Left ventricle myocardium inferior (tissue), 1 donor: ENCODE measurements around the gene MYDGF. TPM values are rescaled to one million over a fixed set of nuclear protein-coding genes. Genes with fewer than 3 reads are reported as not detected.

Experiments
- DNase-seq: peaks from one replicate; pipeline ENCODE4 v3.0.0-alpha.2; 2020
- H3K27ac ChIP-seq: fragments of 200-600 bp; replicated peaks from 2 replicates; pipeline ENCODE4 v1.8.0; 2021
- H3K27me3 ChIP-seq: fragments of 200-600 bp; 2 replicates; pipeline ENCODE4 v1.8.0; 2021; ENCODE audit warnings: low read depth
- H3K36me3 ChIP-seq: fragments of 200-600 bp; 2 replicates; pipeline ENCODE4 v1.8.0; 2021
- H3K4me1 ChIP-seq: fragments of 200-600 bp; 2 replicates; pipeline ENCODE4 v1.8.0; 2021
- H3K4me3 ChIP-seq: fragments of 200-600 bp; 2 replicates; pipeline ENCODE4 v1.8.0; 2021; ENCODE audit warnings: mild to moderate bottlenecking, moderate library complexity
- H3K9me3 ChIP-seq: fragments of 200-600 bp; replicated peaks from 2 replicates; pipeline ENCODE4 v1.8.0; 2021
- CTCF ChIP-seq: fragments of 200-600 bp; IDR thresholded peaks from 2 replicates; pipeline ENCODE4 v1.8.0; 2021; ENCODE audit warnings: antibody characterized with exemption, mild to moderate bottlenecking, borderline replicate concordance
- intact Hi-C: fragments of 100-400 bp; cut with micrococcal nuclease; formaldehyde crosslinking; loops from one replicate; pipeline ENCODE4 v1.11.0; 2022
- total RNA-seq: library from RNA; stranded (reverse); fragmentation: NEBNext Ultra II Directional; extraction: Animal tissue kit (Norgen Biotek cat#: 25700); gene quantifications from one replicate; pipeline ENCODE4 v1.2.1, GENCODE V29; 2021
- donor health status: DM: no; HTN: yes; CAD: no; lungs with severe emphysema.

The MYDGF gene
- total RNA-seq, 1 donor from 2014 or later, result 26.3 TPM

DNA sequence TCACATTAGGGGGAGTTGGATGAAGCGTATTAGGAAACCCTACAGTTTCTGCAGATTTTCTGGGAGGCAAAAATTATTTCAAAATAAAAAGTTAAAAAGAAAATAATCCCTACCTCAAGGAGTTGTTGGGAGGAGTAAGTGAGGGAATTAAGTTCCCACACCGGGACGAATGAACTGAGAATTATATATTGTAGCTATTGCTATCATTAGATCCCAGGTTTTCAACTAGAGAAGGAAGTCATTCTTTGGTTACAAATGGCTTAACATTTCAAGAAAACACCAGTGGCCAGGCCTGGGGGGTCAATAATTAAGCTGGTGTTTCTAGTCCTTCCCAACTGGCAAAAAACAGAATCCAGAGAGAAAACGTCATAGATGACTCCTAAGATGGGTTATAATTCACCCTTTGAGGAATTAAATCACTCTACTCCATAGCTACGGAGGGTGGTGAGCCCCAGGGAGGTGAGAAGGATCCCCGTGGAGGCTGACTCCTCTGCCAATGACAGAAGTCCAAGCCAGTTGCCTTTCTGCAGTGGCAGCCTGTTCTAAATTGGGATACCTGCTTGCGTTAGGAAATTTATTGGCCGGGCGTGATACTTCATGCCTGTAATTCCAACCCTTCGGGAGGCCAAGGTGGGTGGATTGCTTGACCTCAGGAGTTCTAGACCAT, 1.2 kb upstream of the MYDGF start:
- intact Hi-C loops, result no loop called here
- TF ChIP-seq CTCF, result no peak
- H3K36me3 ChIP-seq, result peaks cover 39% of the 10 kb centered on the region
- no peaks in the 10 kb centered on the region for H3K9me3 ChIP-seq
- peaks cover 34% of the 10 kb centered on the region for H3K4me1 ChIP-seq
- H3K4me3 ChIP-seq, result no peak overlapping the region
- DNase-seq, result no peak
- peak overlapping the region; percentile 86 for H3K27ac ChIP-seq
- no peaks in the 10 kb centered on the region for H3K27me3 ChIP-seq

- intact Hi-C loops, result no loop called here
- peaks cover 25% of the 10 kb centered on the region for H3K4me1 ChIP-seq
These were observed 5.5 kb downstream of the MYDGF start for GRCh38 chr19:4664642-4665041.

GRCh38 chr19:4662812-4663211, 7.3 kb downstream of the MYDGF start:
- Histone ChIP-seq H3K27me3 (no peaks in the 10 kb centered on the region), H3K4me1 (peaks cover 10% of the 10 kb centered on the region), H3K4me3 (no peak overlapping the region), H3K27ac (no peak overlapping the region), H3K9me3 (peaks cover 12% of the 10 kb centered on the region), H3K36me3 (peaks cover 85% of the 10 kb centered on the region)
- DNase-seq, result no peak
- no peak for TF ChIP-seq CTCF
- intact Hi-C loops, result no loop called here

More at GRCh38 chr19:4664642-4665041, 5.5 kb downstream of the MYDGF start:
- no peaks in the 10 kb centered on the region for H3K9me3 ChIP-seq
- peaks cover 80% of the 10 kb centered on the region for H3K36me3 ChIP-seq
- no peaks in the 10 kb centered on the region for H3K27me3 ChIP-seq
- no peak for DNase-seq
- no peak overlapping the region for H3K27ac ChIP-seq
- H3K4me3 ChIP-seq, result no peak overlapping the region
- TF ChIP-seq CTCF, result no peak

GRCh38 chr19:4662020-4662695, 8.0 kb downstream of the MYDGF start:
- no peaks in the 10 kb centered on the region for H3K27me3 ChIP-seq
- intact Hi-C loops, result no loop called here
- H3K27ac ChIP-seq, result no peak overlapping the region
- H3K36me3 ChIP-seq, result peaks cover 85% of the 10 kb centered on the region
- H3K4me3 ChIP-seq, result no peak overlapping the region
- no peak for TF ChIP-seq CTCF
- peaks cover 12% of the 10 kb centered on the region for H3K9me3 ChIP-seq
- peaks cover 10% of the 10 kb centered on the region for H3K4me1 ChIP-seq
- DNase-seq, result no peak

GRCh38 chr19:4660993-4661392, 9.1 kb downstream of the MYDGF start:
- intact Hi-C loops, result no loop called here
- Histone ChIP-seq H3K4me3 (no peak overlapping the region), H3K27ac (no peak overlapping the region), H3K27me3 (no peaks in the 10 kb centered on the region), H3K4me1 (peaks cover 10% of the 10 kb centered on the region), H3K36me3 (peaks cover 84% of the 10 kb centered on the region), H3K9me3 (peaks cover 12% of the 10 kb centered on the region)
- TF ChIP-seq CTCF, result no peak
- DNase-seq, result no peak
